KBM-7 (cell line): ENCODE measurements around the gene RRP1.

Experiments
- DNase-seq: peaks from one replicate; pipeline ENCODE4 v3.0.0-alpha.2; 2015
- in situ Hi-C: fragments of 300-500 bp; cut with MboI; formaldehyde crosslinking; loops from 2 replicates; pipeline ENCODE4 v1.14.3; 2020; ENCODE audit warnings: low sequenced_read_pairs, low pct_unique_long_range_greater_than_20kb, mixed read lengths

The RRP1 gene

GRCh38 chr21:43789276-43790009, at the start of gene RRP1:
RRP1 (plus strand) TSS chr21:43789577; CDS start chr21:43789630, 53 bp downstream.
- in situ Hi-C loops: no loop called here
- peak; percentile 95 for DNase-seq

- in situ Hi-C loops: loop anchor here (25.0 kb wide), 1 partner anchor 722 kb away; the partner anchor contains the start of gene LRRC3
- no peak for DNase-seq
These were observed 49.5 kb upstream of the RRP1 start for GRCh38 chr21:43739621-43740435.

DNA sequence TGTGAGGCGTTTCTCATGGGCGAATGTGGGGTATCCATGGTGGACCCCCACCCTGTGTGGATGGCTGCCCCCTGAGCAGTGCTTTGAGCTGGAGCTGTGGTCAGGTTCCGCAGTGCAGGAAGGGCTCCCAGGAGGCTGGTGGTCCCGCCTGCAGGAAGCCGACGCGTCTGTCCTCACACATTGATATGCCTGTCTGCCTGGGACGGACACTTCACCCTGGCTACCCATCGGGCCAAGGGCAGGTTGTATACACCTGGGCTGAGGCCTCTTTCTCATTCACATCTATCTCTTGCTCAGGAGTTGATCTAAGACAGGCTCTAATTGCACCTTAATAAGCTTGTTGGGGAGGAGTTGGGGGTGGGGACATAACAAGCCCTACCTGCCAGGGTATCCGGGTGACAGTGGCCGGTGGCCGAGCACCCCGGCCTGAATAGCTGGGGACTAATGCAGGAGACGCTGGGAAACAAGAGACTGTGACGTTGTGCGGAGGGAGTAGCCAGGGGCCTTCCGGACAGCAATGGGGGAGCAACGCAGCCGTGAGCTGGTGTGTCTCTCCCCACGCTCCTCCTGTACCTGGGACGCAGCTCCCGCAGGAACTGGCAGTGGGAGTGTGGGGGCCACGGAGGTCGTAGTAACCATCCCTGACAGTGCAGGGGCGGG, 48.8 kb upstream of the RRP1 start:
- in situ Hi-C loops: loop anchor here (25.0 kb wide), 1 partner anchor 722 kb away; the partner anchor contains the start of gene LRRC3
- DNase-seq: no peak

DNA sequence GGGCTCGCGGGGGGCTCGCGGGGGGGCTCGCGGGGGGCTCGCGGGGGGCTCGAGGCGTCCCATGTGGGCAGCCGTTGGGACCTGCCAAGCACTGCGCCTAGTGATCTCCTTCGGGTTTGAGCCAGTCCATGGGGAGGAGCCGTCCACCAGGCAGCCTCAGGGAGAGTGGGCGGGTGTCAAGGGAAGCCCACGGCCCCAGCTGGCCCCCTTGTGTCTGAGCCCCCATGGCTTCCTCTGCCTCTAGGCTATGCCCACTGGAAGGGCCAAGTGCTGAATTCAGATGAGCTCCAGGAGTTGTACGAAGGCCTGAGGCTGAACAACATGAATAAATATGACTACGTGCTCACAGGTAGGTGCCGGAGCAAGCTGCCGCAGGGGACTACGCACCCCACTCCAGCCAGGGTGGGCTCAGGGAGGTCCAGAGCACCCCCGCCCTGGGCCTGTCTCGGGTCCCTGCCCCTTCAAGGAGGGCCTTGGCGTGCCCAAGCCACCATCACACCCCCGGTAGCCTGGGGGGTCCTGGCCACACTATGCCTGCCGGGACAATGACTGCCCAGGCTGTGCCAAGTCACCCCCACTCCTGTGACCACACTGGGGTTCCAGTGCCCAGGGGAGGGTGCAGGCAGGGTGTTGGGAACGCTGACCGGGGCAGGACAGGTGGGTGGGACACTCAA, 47.8 kb upstream of the RRP1 start:
- DNase-seq: no peak
- in situ Hi-C loops: loop anchor here (25.0 kb wide), 1 partner anchor 721 kb away; the partner anchor contains the start of gene LRRC3

GRCh38 chr21:43743947-43744346, 45.4 kb upstream of the RRP1 start:
- no peak for DNase-seq

GRCh38 chr21:43744725-43745124, 44.7 kb upstream of the RRP1 start:
- in situ Hi-C loops: loop anchor here (25.0 kb wide), 1 partner anchor 718 kb away; the partner anchor contains the start of gene LRRC3
- no peak for DNase-seq

More at GRCh38 chr21:43743947-43744346, 45.4 kb upstream of the RRP1 start:
- in situ Hi-C loops: loop anchor here (25.0 kb wide), 1 partner anchor 718 kb away; the partner anchor contains the start of gene LRRC3

- in situ Hi-C loops: loop anchor here (25.0 kb wide), 1 partner anchor 716 kb away; the partner anchor contains the start of gene LRRC3
- no peak for DNase-seq
These were observed 43.4 kb upstream of the RRP1 start for GRCh38 chr21:43745772-43746517.

DNA sequence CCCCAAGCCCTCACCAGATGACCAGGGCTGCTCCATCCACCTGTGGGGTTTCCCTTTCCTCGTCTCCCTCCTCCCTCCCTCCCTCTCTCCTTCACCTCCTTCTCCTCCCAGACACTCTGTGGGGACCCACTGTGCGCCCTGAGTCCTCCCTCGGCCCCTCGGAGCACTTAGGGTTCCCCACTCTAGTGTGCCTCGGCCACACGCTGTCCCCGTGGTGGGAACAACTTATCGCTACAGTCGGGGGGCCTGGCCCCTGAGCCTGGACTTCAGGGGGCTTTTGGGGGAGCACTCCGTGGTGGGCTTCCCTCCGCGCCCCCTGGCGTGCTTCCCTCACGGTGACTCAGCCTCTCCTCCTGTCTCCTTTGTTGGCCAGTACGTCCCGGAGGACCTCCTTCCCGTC, 40.8 kb upstream of the RRP1 start:
- in situ Hi-C loops: loop anchor here (25.0 kb wide), 1 partner anchor 714 kb away; the partner anchor contains the start of gene LRRC3

DNA sequence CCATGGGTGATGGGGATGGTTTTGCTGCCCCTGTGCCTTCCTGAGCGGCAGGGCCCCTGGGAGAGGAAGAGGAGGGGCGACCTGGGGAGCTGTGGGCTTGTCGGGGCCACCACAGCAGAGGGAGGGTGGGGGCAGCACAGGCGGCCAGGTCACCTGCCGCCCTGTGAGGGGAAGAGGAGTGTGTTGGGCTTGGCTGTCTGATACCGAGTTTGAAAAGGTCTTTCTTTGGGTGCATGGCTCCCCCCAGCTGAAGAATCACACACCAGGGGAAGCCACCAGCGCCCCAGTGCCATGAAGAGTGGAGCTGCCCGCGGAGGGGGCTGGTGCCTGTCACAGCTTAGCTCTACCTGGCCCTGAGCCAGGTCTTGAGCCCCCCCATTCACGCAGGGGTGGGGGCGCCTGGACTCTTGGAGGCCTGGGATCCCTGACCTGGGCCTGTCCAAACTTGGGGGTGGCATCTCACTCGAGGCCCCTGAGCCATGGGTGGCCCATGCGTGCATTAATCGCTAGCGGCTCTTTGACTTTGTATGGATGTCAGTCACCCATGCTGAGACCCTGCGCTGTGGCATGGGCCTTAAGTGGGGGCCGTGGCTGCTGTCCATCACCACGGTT, 39.6 kb upstream of the RRP1 start:
- in situ Hi-C loops: loop anchor here (25.0 kb wide), 1 partner anchor 713 kb away; the partner anchor contains the start of gene LRRC3

More for the DNA sequence above, 40.8 kb upstream of the RRP1 start:
- DNase-seq: no peak

DNA sequence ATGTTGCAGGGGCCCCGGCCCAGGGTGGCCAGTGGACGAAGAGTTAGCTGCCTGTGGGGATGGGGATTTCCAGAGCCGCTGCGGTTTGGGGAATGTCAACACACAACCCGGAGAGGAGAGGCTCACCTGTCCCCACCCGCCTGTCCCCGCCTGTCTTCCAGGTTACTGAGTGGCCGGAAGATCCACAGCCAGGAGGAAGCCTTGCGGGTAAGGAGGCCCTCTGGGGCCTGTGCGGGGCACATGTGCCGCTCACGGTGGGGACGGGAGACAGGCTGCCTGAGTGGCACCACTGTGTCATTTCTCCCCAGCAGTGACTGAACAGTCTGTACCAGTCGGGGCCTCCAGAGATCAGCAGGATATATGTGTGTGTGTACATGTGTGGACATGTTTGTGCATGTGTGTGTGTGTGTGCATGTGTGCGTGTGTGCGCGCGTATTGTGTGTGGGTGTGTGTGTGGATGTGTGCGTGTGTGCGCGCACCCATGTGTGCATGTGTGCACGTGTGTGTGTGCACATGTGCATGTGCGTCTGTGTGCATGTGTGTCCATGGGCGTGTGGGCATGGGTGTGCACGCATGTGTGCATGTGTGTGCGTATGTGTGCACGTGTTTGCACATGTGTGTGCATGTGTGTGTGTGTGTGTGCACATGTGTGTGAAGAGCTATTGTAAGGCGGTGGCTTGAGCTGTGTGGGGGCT, 38.9 kb upstream of the RRP1 start:
- in situ Hi-C loops: no loop called here
- no peak for DNase-seq

More for the DNA sequence above, 39.6 kb upstream of the RRP1 start:
- no peak for DNase-seq

DNA sequence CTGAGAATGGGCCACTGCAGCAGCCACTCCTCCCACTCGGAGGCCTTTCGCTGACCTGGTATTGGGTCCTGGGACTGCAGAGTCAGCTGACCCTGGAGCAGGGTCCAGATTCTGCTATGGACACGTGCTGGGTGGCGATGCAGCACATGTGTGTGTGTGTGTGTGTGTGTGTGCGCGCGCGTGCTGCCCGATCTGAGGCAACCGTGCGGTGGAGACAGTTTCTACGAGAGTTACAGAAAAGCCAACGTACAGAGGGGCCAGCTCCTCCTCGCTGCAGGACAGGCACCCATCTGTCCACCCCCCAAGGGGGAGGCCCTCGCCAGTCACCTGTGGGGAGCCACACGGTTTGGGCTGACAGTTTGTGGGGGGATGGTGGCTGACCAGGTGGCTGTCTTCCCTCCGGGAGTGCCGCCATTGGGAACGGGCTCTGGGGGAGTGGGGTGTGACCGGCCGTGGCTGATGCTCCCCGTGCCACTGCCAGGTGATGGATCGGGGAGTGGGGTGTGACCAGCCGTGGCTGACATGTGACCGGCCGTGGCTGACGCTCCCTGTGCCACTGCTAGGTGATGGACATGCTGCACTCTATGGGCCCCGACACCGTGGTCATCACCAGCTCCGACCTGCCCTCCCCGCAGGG, 37.3 kb upstream of the RRP1 start:
- DNase-seq: no peak
- in situ Hi-C loops: no loop called here

DNA sequence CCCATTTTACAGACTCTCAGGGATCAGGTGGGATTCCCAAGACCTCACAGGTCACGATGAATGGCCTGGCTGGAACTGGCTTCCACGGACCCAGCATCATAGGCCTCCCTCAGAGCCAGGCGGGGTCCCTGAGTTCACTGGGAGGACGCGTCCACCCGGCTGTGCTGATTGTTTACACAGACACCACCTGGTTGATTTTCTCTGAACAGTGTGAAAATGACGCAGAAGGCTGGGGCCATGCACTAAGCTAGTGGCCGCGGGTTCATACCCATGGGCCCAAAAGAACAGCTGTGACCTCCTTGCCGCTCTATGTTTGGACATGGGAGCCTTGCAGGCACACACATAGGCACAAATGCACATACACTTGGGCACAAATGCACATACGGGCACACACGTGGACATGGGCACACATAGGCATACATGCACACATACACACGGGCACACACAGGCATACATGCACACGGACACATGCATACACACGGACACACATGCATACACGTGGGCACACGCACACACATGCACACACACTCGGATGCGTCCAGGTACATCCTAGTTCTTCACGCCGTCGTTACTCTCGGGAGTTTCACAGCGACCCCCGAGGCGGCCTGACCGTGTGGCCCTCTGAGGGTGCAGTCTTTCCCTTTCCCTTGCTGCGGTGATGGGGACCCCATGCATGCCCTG, 36.5 kb upstream of the RRP1 start:
- no peak for DNase-seq
- in situ Hi-C loops: no loop called here

DNA sequence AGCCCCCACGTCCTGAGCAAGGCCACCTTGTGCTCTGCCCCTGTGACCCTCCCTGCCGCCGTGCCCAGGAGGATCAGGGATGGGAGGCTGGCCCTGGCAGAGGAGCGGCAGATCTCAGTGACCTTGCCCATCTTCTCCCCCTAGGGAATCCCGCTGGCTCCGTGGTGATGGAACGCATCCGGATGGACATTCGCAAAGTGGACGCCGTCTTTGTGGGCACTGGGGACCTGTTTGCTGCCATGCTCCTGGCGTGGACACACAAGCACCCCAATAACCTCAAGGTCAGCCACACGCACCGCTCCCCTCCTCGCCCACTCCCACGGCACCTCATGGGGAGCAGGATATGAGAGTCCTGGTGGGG, 36.0 kb upstream of the RRP1 start:
- no peak for DNase-seq
- in situ Hi-C loops: no loop called here

DNA sequence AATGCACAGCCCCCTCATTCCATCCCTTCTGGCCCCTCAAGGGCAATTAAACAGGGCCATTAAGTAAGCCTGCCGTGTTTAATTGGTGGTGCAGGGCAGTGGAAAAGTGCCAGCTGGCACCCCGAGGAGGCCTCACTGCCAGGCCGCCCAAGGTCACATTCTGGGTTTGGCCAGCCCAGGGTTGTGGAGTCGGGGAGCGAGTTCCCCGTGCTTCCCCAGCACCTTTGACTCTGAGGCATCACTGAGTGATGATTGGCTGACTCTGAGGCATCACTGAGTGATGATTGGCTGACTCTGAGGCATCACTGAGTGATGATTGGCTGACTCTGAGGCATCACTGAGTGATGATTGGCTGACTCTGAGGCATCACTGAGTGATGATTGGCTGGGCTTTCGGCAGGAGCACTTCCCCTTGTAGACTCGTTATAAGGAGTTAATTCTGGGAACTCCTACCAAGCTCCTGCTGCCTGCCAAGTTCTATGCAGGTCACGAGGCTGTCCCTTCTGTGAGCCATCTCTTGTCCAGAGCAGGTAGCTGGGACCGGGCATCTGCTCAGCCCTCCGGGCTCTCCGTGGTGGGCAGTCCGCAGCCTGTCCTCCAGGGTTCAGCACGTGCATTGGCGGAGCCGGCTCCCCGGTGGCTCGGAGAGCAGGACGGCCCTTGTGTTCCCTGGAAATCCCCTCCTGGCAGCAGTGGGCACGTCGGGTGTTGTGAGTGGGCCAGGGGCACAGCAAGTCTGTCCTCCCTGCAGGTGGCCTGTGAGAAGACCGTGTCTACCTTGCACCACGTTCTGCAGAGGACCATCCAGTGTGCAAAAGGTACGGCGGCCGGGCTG, 34.2 kb upstream of the RRP1 start:
- in situ Hi-C loops: no loop called here
- DNase-seq: no peak

DNA sequence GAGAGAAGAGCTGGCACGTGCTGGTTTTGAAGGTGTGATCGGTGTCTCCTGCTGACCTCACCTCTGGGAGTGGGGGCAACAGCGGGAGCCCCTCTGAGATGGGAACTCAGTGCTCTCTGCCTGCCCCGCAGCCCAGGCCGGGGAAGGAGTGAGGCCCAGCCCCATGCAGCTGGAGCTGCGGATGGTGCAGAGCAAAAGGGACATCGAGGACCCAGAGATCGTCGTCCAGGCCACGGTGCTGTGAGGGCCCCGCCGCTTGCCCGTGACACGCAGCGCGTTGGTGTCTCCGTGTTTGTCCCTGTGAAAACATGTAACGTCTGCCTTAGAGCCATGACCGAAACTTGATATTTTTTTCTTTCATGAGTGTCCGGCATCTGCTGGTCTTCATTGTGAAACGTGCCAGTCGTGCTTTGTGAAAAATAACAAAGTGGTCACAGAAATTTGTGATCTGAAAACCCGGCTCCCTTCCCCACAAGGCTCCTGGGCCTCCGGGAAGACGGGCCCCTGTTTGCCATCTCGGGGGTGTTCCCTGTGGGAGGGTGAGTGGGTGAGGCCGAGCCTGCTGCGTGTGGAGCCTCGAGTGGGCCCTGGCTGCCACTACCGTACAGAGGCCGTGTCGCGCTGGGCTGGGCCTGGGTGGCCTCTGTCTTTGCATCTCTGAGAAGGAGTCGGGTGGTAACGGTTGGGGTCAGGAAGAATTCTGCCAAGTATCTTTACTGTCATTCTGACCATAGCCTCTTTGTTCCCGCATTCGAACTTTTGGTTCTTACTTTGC, 33.4 kb upstream of the RRP1 start:
- DNase-seq: no peak
- in situ Hi-C loops: no loop called here
